ENCODE measurements around the gene PHC3.

Gene PHC3

DNA sequence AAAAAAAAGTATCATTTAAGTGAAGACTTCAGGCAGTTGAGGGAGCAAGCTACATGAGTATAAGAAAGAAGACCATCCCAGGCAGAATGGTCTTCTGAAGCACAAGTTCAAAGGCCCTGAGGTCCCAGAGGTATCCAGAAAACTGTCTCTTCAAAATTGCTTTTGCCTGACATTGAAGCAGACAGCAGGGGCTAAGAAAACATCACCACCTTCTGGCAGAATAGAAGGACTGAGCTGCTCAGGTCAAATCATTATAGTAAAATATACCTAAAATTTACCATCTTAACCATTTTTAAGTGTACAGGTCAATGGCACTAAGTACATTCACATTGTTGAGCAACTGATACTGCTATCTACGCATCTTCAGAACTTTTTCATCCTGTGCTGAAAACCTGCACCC lies 127.3 kb downstream of the PHC3 start:
- in situ Hi-C loops (cut with HindIII; ENCODE audit: low sequenced_read_pairs), result no loop called here
- no peak overlapping the region for H3K4me3 ChIP-seq (ENCODE audit: low read depth, low read length)
- TF ChIP-seq, protein P1, sequence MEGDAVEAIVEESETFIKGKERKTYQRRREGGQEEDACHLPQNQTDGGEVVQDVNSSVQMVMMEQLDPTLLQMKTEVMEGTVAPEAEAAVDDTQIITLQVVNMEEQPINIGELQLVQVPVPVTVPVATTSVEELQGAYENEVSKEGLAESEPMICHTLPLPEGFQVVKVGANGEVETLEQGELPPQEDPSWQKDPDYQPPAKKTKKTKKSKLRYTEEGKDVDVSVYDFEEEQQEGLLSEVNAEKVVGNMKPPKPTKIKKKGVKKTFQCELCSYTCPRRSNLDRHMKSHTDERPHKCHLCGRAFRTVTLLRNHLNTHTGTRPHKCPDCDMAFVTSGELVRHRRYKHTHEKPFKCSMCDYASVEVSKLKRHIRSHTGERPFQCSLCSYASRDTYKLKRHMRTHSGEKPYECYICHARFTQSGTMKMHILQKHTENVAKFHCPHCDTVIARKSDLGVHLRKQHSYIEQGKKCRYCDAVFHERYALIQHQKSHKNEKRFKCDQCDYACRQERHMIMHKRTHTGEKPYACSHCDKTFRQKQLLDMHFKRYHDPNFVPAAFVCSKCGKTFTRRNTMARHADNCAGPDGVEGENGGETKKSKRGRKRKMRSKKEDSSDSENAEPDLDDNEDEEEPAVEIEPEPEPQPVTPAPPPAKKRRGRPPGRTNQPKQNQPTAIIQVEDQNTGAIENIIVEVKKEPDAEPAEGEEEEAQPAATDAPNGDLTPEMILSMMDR (IDR thresholded peaks at IDR 0.05; ENCODE audit: low read depth, low read length, missing control alignments), result peak; percentile 27
- no peak for DNase-seq (ENCODE audit: low read depth)

- no peak for DNase-seq (ENCODE audit: low read depth)
- TF ChIP-seq, protein P1 (IDR thresholded peaks at IDR 0.05; ENCODE audit: low read depth, low read length, missing control alignments), result no peak
- H3K4me3 ChIP-seq (ENCODE audit: low read depth, low read length), result no peak overlapping the region
- in situ Hi-C loops (cut with HindIII; ENCODE audit: low sequenced_read_pairs), result no loop called here
Measured at GRCh38 chr3:170052398-170052797, 129.1 kb downstream of the PHC3 start.

DNA sequence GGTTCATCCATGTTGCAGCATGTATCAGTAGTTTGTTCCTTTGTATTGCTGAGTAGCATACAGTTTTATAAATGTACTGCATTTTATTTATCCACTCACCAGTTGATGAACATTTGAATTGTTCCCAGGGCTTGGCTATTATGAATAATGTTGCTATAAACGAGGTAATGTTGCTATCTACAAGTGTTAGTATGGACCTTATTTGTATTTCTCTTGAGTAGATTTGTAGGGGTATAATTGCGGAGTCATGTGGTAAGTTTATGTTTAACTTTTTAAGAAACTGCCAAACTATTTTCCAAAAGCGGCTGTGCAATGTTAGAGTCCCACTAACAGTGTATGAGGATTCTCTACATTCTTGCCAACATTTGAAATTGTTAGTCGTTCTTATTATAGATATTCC lies 130.8 kb downstream of the PHC3 start:
- no peak for DNase-seq (ENCODE audit: low read depth)
- TF ChIP-seq, protein P1 (IDR thresholded peaks at IDR 0.05; ENCODE audit: low read depth, low read length, missing control alignments), result no peak
- in situ Hi-C loops (cut with HindIII; ENCODE audit: low sequenced_read_pairs), result no loop called here
- no peak overlapping the region for H3K4me3 ChIP-seq (ENCODE audit: low read depth, low read length)

GRCh38 chr3:170049146-170050000 lies 132.2 kb downstream of the PHC3 start:
- H3K4me3 ChIP-seq (ENCODE audit: low read depth, low read length), result no peak overlapping the region
- in situ Hi-C loops (cut with HindIII; ENCODE audit: low sequenced_read_pairs), result no loop called here
- TF ChIP-seq, protein P1 (IDR thresholded peaks at IDR 0.05; ENCODE audit: low read depth, low read length, missing control alignments), result no peak
- DNase-seq (ENCODE audit: low read depth), result no peak

- TF ChIP-seq, protein P1 (IDR thresholded peaks at IDR 0.05; ENCODE audit: low read depth, low read length, missing control alignments), result no peak
- no peak for DNase-seq (ENCODE audit: low read depth)
- H3K4me3 ChIP-seq (ENCODE audit: low read depth, low read length), result no peak overlapping the region
- in situ Hi-C loops (cut with HindIII; ENCODE audit: low sequenced_read_pairs), result no loop called here
Measured at GRCh38 chr3:170047133-170047404, 134.5 kb downstream of the PHC3 start.

GRCh38 chr3:170046269-170047132 lies 135.0 kb downstream of the PHC3 start:
- in situ Hi-C loops (cut with HindIII; ENCODE audit: low sequenced_read_pairs), result no loop called here
- DNase-seq (ENCODE audit: low read depth), result no peak
- TF ChIP-seq, protein P1 (IDR thresholded peaks at IDR 0.05; ENCODE audit: low read depth, low read length, missing control alignments), result no peak
- no peak overlapping the region for H3K4me3 ChIP-seq (ENCODE audit: low read depth, low read length)
